Rectal smooth muscle tissue (tissue), 1 donor: ENCODE measurements around the gene RFX1.
"Not testable (repeated sequence)": the region's sequence is repeated elsewhere in the genome, so short reads cannot be mapped to it uniquely, and the experiment has no call there.

Experiments
- H3K27ac ChIP-seq: one replicate; pipeline ENCODE4 v1.7.0; 2013; ENCODE audit warnings: low read depth, low read length, inconsistent platforms
- H3K27me3 ChIP-seq: one replicate; pipeline ENCODE4 v1.7.0; 2013; ENCODE audit warnings: low read length; ENCODE audit not compliant: control insufficient read depth, insufficient read depth
- H3K36me3 ChIP-seq: one replicate; pipeline ENCODE4 v1.7.0; 2013; ENCODE audit warnings: low read length; ENCODE audit not compliant: control insufficient read depth, insufficient read depth
- H3K4me1 ChIP-seq: one replicate; pipeline ENCODE4 v1.7.0; 2013; ENCODE audit warnings: low read length; ENCODE audit not compliant: control insufficient read depth, insufficient read depth
- H3K4me3 ChIP-seq: one replicate; pipeline ENCODE4 v1.7.0; 2013; ENCODE audit warnings: low read length
- H3K9ac ChIP-seq: one replicate; pipeline ENCODE4 v1.7.0; 2013; ENCODE audit warnings: low read length

Gene RFX1

DNA sequence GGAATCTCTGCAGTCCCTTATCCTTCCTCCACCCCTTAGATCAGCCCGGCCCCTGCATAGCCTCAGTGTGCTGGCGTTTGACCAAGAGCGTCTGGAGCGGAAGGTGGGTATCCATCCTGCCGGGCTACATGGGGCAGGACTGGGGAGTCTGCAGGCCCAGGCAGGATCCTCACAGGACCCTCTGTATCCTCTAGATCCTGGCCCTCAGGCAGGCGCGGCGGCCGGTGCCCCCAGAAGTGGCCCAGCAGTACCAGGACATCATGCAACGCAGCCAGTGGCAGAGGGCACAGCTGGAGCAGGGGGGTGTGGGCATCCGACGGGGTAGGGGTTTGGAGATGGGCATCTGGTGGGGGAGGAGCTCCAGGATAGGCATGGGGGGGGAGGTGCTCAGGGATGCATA, 76.8 kb downstream of the RFX1 start:
- no peaks in the 10 kb centered on the region for H3K4me1 ChIP-seq
- H3K4me3 ChIP-seq = no peak overlapping the region
- H3K9ac ChIP-seq = no peak overlapping the region
- H3K27me3 ChIP-seq = no peaks in the 10 kb centered on the region
- peaks cover 12% of the 10 kb centered on the region for H3K36me3 ChIP-seq
- H3K27ac ChIP-seq = no peak overlapping the region

DNA sequence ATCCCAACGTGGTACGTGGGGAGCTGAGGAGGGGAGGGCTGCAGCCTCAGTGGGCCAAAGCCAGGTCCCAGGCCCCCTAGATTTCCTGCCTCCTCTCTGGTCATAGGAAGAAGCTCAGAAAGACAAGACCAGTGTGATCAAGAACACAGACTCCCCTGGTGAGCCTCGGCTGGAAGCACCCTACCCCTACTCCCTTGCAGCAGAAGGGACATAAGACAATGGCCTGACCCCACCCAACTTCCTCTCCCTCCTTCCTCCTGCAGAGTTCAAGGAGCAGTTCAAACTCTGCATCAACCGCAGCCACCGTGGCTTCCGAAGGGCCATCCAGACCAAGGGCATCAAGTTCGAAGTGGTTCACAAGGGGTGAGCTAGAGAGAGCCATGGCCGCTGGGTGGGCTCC, 79.4 kb downstream of the RFX1 start:
- H3K27me3 ChIP-seq = no peaks in the 10 kb centered on the region
- no peak overlapping the region for H3K27ac ChIP-seq
- H3K36me3 ChIP-seq = peaks cover 26% of the 10 kb centered on the region
- H3K4me3 ChIP-seq = no peak overlapping the region
- no peaks in the 10 kb centered on the region for H3K4me1 ChIP-seq
- no peak overlapping the region for H3K9ac ChIP-seq

DNA sequence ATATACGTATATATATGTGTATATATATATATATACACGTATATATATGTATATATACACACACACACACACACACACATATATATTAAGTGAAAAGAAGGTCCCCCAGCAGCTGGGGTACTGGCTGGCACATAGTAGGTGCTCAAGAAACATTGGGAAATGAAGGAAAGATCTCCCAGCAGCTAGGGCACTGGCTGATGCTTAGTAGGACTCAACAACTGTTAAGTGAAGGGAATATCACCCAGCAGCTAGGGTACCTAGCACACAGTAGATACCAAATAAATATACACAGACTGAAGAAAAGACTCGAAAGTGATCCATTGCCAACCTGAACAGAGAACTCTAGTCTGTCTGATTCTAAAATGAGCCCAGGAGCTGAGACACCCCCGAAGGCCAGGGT, 80.1 kb downstream of the RFX1 start:
- H3K4me3 ChIP-seq = no peak overlapping the region
- no peaks in the 10 kb centered on the region for H3K27me3 ChIP-seq
- no peak overlapping the region for H3K27ac ChIP-seq
- peaks cover 32% of the 10 kb centered on the region for H3K36me3 ChIP-seq
- no peak overlapping the region for H3K9ac ChIP-seq
- H3K4me1 ChIP-seq = no peaks in the 10 kb centered on the region

DNA sequence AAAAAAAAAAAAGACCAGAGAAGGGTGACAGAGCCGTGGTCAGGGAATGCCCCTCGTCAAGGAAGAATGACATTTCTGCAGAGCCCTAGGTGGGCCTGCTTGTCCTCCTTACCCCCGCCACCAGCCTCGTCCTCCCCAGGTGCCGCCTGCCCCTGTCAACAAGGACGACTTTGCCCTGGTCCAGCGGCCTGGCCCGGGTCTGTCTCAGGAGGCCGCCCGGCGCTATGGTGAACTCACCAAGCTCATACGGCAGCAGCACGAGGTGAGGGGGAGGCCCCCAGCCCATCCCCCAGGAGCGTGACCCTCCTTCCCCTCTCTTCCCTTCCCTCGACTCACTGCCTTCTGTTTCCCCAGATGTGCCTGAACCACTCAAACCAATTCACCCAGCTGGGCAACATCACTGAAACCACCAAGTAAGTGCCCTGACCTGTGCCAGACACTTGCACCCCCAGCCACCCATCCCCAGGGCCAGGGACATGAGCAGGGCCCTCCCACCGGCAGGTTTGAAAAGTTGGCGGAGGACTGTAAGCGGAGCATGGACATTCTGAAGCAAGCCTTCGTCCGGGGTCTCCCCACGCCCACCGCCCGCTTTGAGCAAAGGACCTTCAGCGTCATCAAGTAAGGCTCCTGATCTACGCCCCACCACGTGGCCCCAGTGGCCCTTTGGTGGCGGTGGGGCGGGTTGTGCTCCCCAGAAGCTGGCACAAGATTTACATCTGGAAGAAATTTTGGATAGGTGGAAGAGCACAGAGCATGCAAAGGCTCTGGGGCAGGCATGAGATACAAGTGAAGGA, 82.7 kb downstream of the RFX1 start:
- no peaks in the 10 kb centered on the region for H3K4me1 ChIP-seq
- no peak overlapping the region for H3K27ac ChIP-seq
- no peak overlapping the region for H3K4me3 ChIP-seq
- no peak overlapping the region for H3K9ac ChIP-seq
- H3K36me3 ChIP-seq = peaks cover 41% of the 10 kb centered on the region
- H3K27me3 ChIP-seq = no peaks in the 10 kb centered on the region

DNA sequence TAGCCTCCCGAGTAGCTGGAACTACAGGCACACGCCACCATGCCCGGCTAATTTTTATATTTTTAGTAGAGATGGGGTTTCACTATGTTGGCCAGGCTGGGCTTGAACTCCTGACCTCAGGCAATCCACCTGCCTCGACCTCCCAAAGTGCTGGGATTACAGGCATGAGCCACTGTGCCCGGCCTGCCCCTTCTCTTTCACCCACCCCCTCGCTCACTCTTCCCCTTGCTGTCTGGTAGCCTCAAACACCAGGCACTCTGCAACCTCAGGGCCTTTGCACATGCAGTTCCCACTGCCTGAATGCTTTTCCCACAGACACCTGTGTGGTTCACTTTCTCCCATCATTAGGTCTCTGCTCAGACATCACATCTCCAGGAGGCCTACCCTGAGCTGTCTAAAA, 84.0 kb downstream of the RFX1 start:
- H3K9ac ChIP-seq, H3K27ac ChIP-seq, H3K4me3 ChIP-seq, H3K27me3 ChIP-seq, H3K4me1 ChIP-seq: not testable (repeated sequence)
- peaks cover 37% of the 10 kb centered on the region for H3K36me3 ChIP-seq

DNA sequence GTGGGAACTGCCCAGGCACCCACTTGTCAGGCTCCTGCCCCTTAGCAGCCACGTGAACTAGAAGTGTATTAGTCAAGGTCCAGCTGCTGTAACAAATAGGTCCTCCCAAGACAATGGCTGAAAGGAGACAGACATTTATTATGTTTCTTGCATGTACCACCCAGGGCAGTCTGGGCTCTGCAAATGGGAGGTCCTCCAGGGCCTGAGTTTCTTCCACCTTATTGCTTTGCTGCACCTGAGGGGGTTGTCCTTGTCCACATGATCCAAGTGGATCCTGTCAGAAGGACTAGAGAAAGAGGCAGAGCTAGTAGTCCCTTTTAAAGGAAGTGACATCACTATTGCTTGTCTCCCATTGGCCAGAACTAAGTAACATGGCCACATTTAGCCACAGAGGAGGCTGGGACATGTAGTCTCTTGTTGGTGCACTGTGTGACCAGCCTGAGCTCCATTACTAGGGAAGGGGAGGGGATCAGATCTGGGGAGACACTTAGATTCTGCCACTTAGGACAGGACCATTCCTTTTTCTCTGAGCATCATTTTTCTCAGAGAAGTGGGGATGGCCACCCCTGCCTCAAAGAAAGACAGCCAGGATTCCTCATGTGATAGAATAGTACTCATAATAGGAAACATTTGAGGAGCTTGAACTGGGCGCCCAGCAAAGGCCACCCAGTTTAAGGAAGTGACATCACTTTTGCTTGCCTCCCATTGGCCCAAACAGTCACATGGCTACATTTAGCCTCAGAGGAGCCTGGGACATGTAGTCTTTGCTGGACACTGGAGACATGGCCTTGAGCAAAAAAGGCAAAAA, 85.0 kb downstream of the RFX1 start:
- Histone ChIP-seq H3K9ac (no peak overlapping the region), H3K4me1 (no peaks in the 10 kb centered on the region), H3K4me3 (no peak overlapping the region), H3K27me3 (no peaks in the 10 kb centered on the region), H3K27ac (no peak overlapping the region), H3K36me3 (peaks cover 34% of the 10 kb centered on the region)

DNA sequence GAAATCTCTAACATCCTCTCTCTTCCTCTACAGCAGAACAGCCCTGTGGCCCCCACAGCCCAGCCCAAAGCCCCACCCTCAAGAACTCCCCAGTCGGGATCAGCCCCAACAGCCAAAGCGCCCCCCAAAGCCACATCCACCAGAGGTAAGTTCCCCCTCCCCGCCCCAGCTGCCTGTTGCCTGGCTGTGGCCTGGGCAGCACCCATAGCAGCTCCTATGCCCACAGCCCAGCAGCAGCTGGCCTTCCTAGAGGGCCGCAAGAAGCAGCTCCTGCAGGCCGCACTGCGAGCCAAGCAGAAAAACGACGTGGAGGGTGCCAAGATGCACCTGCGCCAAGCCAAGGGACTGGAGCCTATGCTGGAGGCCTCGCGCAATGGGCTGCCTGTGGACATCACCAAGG, 85.6 kb downstream of the RFX1 start:
- H3K4me3 ChIP-seq = no peak overlapping the region
- H3K27me3 ChIP-seq = no peaks in the 10 kb centered on the region
- H3K4me1 ChIP-seq = no peaks in the 10 kb centered on the region
- H3K36me3 ChIP-seq = peaks cover 35% of the 10 kb centered on the region
- no peak overlapping the region for H3K9ac ChIP-seq
- no peak overlapping the region for H3K27ac ChIP-seq

DNA sequence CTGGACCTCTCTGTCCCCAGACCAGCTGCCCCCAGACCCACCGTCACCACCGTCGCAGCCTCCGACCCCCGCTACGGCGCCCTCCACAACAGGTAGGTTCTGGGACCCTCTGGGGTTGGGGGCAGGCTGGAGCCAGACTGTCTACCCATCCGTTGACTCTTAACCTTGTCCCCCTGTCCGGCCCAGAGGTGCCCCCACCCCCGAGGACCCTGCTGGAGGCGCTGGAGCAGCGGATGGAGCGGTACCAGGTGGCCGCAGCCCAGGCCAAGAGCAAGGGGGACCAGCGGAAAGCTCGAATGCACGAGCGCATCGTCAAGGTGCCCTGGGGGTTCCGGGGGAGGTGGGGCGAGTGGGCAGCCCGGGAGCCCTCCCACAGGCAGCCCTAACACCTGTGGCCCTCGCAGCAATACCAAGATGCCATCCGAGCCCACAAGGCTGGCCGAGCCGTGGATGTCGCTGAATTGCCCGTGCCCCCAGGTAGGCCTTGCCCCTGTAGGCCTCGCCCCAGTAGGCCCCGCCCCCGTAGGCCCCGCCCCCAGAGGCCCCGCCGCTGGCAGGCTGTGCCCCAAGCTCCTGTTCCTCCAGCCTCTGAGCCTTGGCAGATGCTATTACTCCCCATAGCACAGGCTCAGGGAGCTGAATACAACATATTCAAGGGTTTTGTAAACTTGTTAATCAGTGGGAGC, 87.3 kb downstream of the RFX1 start:
- H3K4me3 ChIP-seq = no peak overlapping the region
- no peak overlapping the region for H3K27ac ChIP-seq
- no peak overlapping the region for H3K9ac ChIP-seq
- peaks cover 37% of the 10 kb centered on the region for H3K36me3 ChIP-seq
- H3K27me3 ChIP-seq = no peaks in the 10 kb centered on the region
- no peaks in the 10 kb centered on the region for H3K4me1 ChIP-seq

DNA sequence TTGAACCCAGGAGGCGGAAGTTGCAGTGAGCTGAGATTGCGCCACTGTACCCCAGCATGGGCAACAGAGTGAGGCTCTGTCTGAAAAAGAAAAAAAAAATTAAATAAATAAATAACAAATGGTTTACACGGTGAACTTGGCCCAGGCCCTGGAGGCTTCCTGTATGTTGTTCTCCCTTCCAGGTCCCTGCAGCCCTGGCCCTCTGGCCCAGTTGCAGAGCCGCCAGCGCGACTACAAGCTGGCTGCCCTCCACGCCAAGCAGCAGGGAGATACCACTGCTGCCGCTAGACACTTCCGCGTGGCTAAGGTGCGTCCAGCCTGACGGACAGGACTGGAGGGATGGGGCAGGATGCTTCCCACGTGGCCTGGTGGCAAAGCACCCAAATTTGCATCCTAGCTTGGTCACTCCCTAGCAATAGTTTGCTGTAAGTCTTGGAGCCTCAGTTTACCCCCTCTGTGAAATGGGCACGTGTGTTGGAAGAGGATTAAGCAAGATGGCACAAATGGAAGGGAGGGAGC, 88.2 kb downstream of the RFX1 start:
- peaks cover 35% of the 10 kb centered on the region for H3K36me3 ChIP-seq
- no peak overlapping the region for H3K9ac ChIP-seq
- H3K27me3 ChIP-seq = no peaks in the 10 kb centered on the region
- H3K4me1 ChIP-seq = no peaks in the 10 kb centered on the region
- H3K4me3 ChIP-seq = no peak overlapping the region
- H3K27ac ChIP-seq = no peak overlapping the region

DNA sequence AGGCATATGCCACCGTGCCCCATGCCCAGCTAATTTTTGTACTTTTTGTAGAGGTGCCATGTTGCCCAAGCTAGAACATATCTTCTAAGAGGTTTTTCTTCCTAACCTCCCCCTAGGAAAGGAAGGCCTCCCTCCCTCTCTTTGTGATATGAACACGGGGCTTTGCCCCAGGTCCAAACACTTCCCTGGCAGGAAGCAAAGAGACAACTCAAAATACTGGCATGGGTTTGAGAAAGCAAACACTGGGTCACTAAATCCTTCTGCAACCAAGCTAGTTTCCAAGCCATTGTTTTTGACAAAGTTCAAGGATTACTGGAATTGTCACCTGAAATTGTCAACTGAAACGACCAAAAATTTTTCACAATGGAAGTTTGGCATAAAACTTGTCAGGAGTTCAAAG, 91.3 kb downstream of the RFX1 start:
- no peak overlapping the region for H3K27ac ChIP-seq
- H3K27me3 ChIP-seq = no peaks in the 10 kb centered on the region
- H3K4me1 ChIP-seq = no peaks in the 10 kb centered on the region
- peaks cover 23% of the 10 kb centered on the region for H3K36me3 ChIP-seq
- H3K9ac ChIP-seq = no peak overlapping the region
- H3K4me3 ChIP-seq = no peak overlapping the region

DNA sequence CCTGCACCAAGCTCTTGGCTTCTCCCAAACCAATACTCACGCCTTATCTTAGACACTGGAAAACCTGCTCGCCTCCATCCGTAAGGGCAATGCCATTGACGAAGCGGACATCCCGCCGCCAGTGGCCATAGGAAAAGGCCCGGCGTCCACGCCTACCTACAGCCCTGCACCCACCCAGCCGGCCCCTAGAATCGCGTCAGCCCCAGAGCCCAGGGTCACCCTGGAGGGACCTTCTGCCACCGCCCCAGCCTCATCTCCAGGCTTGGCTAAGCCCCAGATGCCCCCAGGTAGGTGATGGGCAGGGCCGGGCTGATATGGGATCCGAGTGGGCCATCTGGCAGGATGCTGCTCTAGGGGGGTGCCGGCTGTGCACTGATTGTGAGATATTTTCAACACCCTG, 92.8 kb downstream of the RFX1 start:
- no peaks in the 10 kb centered on the region for H3K4me1 ChIP-seq
- no peak overlapping the region for H3K9ac ChIP-seq
- H3K4me3 ChIP-seq = no peak overlapping the region
- H3K27ac ChIP-seq = no peak overlapping the region
- peaks cover 20% of the 10 kb centered on the region for H3K36me3 ChIP-seq
- H3K27me3 ChIP-seq = no peaks in the 10 kb centered on the region
